ENCODE measurements around the gene CRACR2A. TPM values are rescaled to one million over a fixed set of nuclear protein-coding genes. Genes with fewer than 3 reads are reported as not detected.

Gene CRACR2A
- total RNA-seq, 2 donors from 2014 or later: 1.1 to 4.7 TPM

- no peak for TF ChIP-seq CTCF (conservative IDR thresholded peaks at IDR 0.05)
- H3K27me3 Mint-ChIP-seq (ENCODE audit: insufficient read depth): peaks cover 4% of the 10 kb centered on the region
- peaks cover 7% of the 10 kb centered on the region for H3K4me1 ChIP-seq (ENCODE audit: control insufficient read depth, insufficient read depth, low read length)
These were observed 125.6 kb downstream of the CRACR2A start for GRCh38 chr12:3627336-3627735.

GRCh38 chr12:3624273-3624672, 128.6 kb downstream of the CRACR2A start:
- H3K4me1 ChIP-seq (ENCODE audit: control insufficient read depth, insufficient read depth, low read length): peaks cover 4% of the 10 kb centered on the region
- H3K9ac ChIP-seq (ENCODE audit: extremely low read depth, low read length, poor library complexity, severe bottlenecking): no peak overlapping the region
- H3K36me3 ChIP-seq (ENCODE audit: control insufficient read depth, insufficient read depth, low read length): no peaks in the 10 kb centered on the region
- H3K9me3 ChIP-seq (ENCODE audit: control insufficient read depth, low read length): no peaks in the 10 kb centered on the region
- no peak for TF ChIP-seq CTCF (conservative IDR thresholded peaks at IDR 0.05)
- Mint-ChIP-seq H3K27ac (no peak overlapping the region), H3K36me3 (ENCODE audit: low read depth) (no peaks in the 10 kb centered on the region), H3K4me1 (peaks cover 7% of the 10 kb centered on the region), H3K27me3 (ENCODE audit: insufficient read depth) (peaks cover 4% of the 10 kb centered on the region), H3K4me3 (no peak overlapping the region), H3K9me3 (no peaks in the 10 kb centered on the region)
- no peak overlapping the region for H3K27ac ChIP-seq (ENCODE audit: low read depth, low read length)
- H3K27me3 ChIP-seq (ENCODE audit: control insufficient read depth, insufficient read depth, low read length, poor library complexity, severe bottlenecking): no peaks in the 10 kb centered on the region
- WGBS, 2 experiments (ENCODE audit: insufficient coverage in 1 of 2, insufficient read length in 1 of 2): 92 to 100% methylated on average over 3 to 4 of the region's 4 CpGs
- no peak overlapping the region for H3K4me3 ChIP-seq (ENCODE audit: low read length)
- DNase-seq: no peak

More at GRCh38 chr12:3627336-3627735, 125.6 kb downstream of the CRACR2A start:
- H3K4me1 Mint-ChIP-seq: peaks cover 16% of the 10 kb centered on the region
- H3K27ac ChIP-seq (ENCODE audit: low read depth, low read length): no peak overlapping the region
- no peaks in the 10 kb centered on the region for H3K27me3 ChIP-seq (ENCODE audit: control insufficient read depth, insufficient read depth, low read length, poor library complexity, severe bottlenecking)
- no peak for DNase-seq
- H3K9me3 ChIP-seq (ENCODE audit: control insufficient read depth, low read length): no peaks in the 10 kb centered on the region
- 91 to 96% methylated on average over 12 to 16 of the region's 16 CpGs for WGBS, 2 experiments (ENCODE audit: insufficient coverage in 1 of 2, insufficient read length in 1 of 2)
- no peaks in the 10 kb centered on the region for H3K36me3 ChIP-seq (ENCODE audit: control insufficient read depth, insufficient read depth, low read length)
- H3K4me3 Mint-ChIP-seq: no peak overlapping the region
- H3K36me3 Mint-ChIP-seq (ENCODE audit: low read depth): no peaks in the 10 kb centered on the region
- H3K9me3 Mint-ChIP-seq: no peaks in the 10 kb centered on the region
- no peak overlapping the region for H3K4me3 ChIP-seq (ENCODE audit: low read length)
- no peak overlapping the region for H3K27ac Mint-ChIP-seq
- no peak overlapping the region for H3K9ac ChIP-seq (ENCODE audit: extremely low read depth, low read length, poor library complexity, severe bottlenecking)

- H3K27me3 Mint-ChIP-seq (ENCODE audit: insufficient read depth): peaks cover 4% of the 10 kb centered on the region
- Histone ChIP-seq H3K9ac (ENCODE audit: extremely low read depth, low read length, poor library complexity, severe bottlenecking) (no peak overlapping the region), H3K9me3 (ENCODE audit: control insufficient read depth, low read length) (no peaks in the 10 kb centered on the region), H3K4me1 (ENCODE audit: control insufficient read depth, insufficient read depth, low read length) (no peaks in the 10 kb centered on the region), H3K4me3 (ENCODE audit: low read length) (no peak overlapping the region), H3K27ac (ENCODE audit: low read depth, low read length) (no peak overlapping the region), H3K27me3 (ENCODE audit: control insufficient read depth, insufficient read depth, low read length, poor library complexity, severe bottlenecking) (no peaks in the 10 kb centered on the region), H3K36me3 (ENCODE audit: control insufficient read depth, insufficient read depth, low read length) (no peaks in the 10 kb centered on the region)
- no peak for DNase-seq
- no peak overlapping the region for H3K4me3 Mint-ChIP-seq
- H3K4me1 Mint-ChIP-seq: no peaks in the 10 kb centered on the region
- no peak overlapping the region for H3K27ac Mint-ChIP-seq
- H3K9me3 Mint-ChIP-seq: no peaks in the 10 kb centered on the region
- no peaks in the 10 kb centered on the region for H3K36me3 Mint-ChIP-seq (ENCODE audit: low read depth)
- WGBS, 2 experiments (ENCODE audit: insufficient coverage in 1 of 2, insufficient read length in 1 of 2): 87 to 91% methylated on average over 11 to 18 of the region's 18 CpGs
- no peak for TF ChIP-seq CTCF (conservative IDR thresholded peaks at IDR 0.05)
These were observed 129.9 kb downstream of the CRACR2A start for GRCh38 chr12:3622822-3623690.

Data from endodermal cell (in vitro differentiated cells).